GM10847 (cell line): ENCODE results near the gene FRMD8.

ENCODE experiments used
- POLR2A ChIP-seq: IDR thresholded peaks from 2 replicates; pipeline ENCODE4 v1.6.1; 2011; ENCODE audit not compliant: insufficient read length; ENCODE audit errors: extremely low read depth

FRMD8 gene

GRCh38 chr11:65386307-65387140 lies at the start of gene FRMD8:
Gene FRMD8, plus strand, starts transcription at chr11:65386637. Its CDS starts 400 bp downstream, at chr11:65387037.
- peak; percentile 84 for TF ChIP-seq POLR2A

- no peak for TF ChIP-seq POLR2A
These were observed 47.8 kb upstream of the FRMD8 start for GRCh38 chr11:65338676-65339075.

GRCh38 chr11:65340226-65340625 lies 46.2 kb upstream of the FRMD8 start:
- no peak for TF ChIP-seq POLR2A

- TF ChIP-seq POLR2A: no peak
These were observed 44.6 kb upstream of the FRMD8 start for GRCh38 chr11:65341856-65342255.

GRCh38 chr11:65351511-65351910 lies 34.9 kb upstream of the FRMD8 start:
- TF ChIP-seq POLR2A: no peak

GRCh38 chr11:65352783-65353182 lies 33.7 kb upstream of the FRMD8 start:
- no peak for TF ChIP-seq POLR2A

- TF ChIP-seq POLR2A: no peak
These were observed 33.1 kb upstream of the FRMD8 start for GRCh38 chr11:65353376-65353775.

- no peak for TF ChIP-seq POLR2A
These were observed 32.6 kb upstream of the FRMD8 start for GRCh38 chr11:65353900-65354264.

GRCh38 chr11:65354265-65355012 lies 32.0 kb upstream of the FRMD8 start, which contains the start of gene TIGD3:
Gene TIGD3, plus strand, starts transcription at chr11:65354751. Its CDS starts 1,058 bp downstream, at chr11:65355809.
- TF ChIP-seq POLR2A: peak; percentile 40

GRCh38 chr11:65355013-65355775 lies 31.2 kb upstream of the FRMD8 start:
- TF ChIP-seq POLR2A: no peak

- TF ChIP-seq POLR2A: no peak
These were observed 30.6 kb upstream of the FRMD8 start for GRCh38 chr11:65355776-65356393.

- TF ChIP-seq POLR2A: no peak
These were observed 30.0 kb upstream of the FRMD8 start for GRCh38 chr11:65356394-65356972.

- no peak for TF ChIP-seq POLR2A
These were observed 28.5 kb upstream of the FRMD8 start for GRCh38 chr11:65357856-65358356.

GRCh38 chr11:65362320-65362931 lies 24.0 kb upstream of the FRMD8 start:
- TF ChIP-seq POLR2A: no peak
